Mononuclear cell (primary cell): ENCODE results near the gene TFCP2L1. TPM values are rescaled to one million over a fixed set of nuclear protein-coding genes. Genes with fewer than 3 reads are reported as not detected.

Source experiments
- H3K27me3 ChIP-seq: 2 replicates; pipeline ENCODE4 v1.6.0; 2011; ENCODE audit warnings: low read length, control low read depth; ENCODE audit not compliant: insufficient read depth
- H3K4me1 ChIP-seq: 2 replicates; pipeline ENCODE4 v1.5.1; 2011; ENCODE audit warnings: mild to moderate bottlenecking, low read length, control low read depth; ENCODE audit not compliant: insufficient read depth
- H3K4me3 ChIP-seq: 2 replicates; pipeline ENCODE4 v1.5.1; 2011; ENCODE audit warnings: mild to moderate bottlenecking, low read length, moderate library complexity
- H3K9me3 ChIP-seq: 2 replicates; pipeline ENCODE4 v1.5.1; 2011; ENCODE audit warnings: low read depth, mild to moderate bottlenecking, control low read depth, low read length
- total RNA-seq: library from RNA; depleted of rRNA; stranded (reverse); fragments of >200 nt; gene quantifications from one replicate; pipeline ENCODE4 v1.2.3, GENCODE V29; 2012

TFCP2L1 gene
- total RNA-seq, 1 donor = 0.10 TPM

- Histone ChIP-seq H3K4me3 (no peak overlapping the region), H3K27me3 (no peaks in the 10 kb centered on the region), H3K9me3 (no peaks in the 10 kb centered on the region), H3K4me1 (peaks cover 48% of the 10 kb centered on the region)
Observed at GRCh38 chr2:121197369-121198091, 87.5 kb downstream of the TFCP2L1 start.

DNA sequence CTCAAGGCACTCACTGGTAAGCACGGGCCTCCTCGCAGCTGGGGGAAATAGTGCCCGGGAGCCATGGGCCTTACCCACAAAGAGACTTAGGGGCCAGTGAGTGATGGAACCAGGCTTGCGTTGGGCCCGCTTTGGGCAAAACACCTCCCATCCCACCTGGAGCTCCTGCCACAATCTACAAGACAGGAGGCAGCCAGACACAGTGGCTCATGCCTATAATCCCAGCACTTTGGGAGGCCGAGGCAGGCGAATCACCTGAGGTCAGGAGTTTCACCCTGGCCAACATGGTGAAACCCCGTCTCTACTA is 88.2 kb downstream of the TFCP2L1 start:
- H3K4me1 ChIP-seq = peaks cover 48% of the 10 kb centered on the region
- no peak overlapping the region for H3K4me3 ChIP-seq
- no peaks in the 10 kb centered on the region for H3K27me3 ChIP-seq
- H3K9me3 ChIP-seq = no peaks in the 10 kb centered on the region

- peaks cover 48% of the 10 kb centered on the region for H3K4me1 ChIP-seq
- H3K27me3 ChIP-seq = no peaks in the 10 kb centered on the region
- H3K9me3 ChIP-seq = no peaks in the 10 kb centered on the region
- no peak overlapping the region for H3K4me3 ChIP-seq
Observed at GRCh38 chr2:121196132-121196848, 88.7 kb downstream of the TFCP2L1 start.

- Histone ChIP-seq H3K27me3 (no peaks in the 10 kb centered on the region), H3K9me3 (no peaks in the 10 kb centered on the region), H3K4me3 (no peak overlapping the region), H3K4me1 (peaks cover 43% of the 10 kb centered on the region)
Observed at GRCh38 chr2:121195036-121195435, 90.0 kb downstream of the TFCP2L1 start.

- Histone ChIP-seq H3K4me1 (peaks cover 43% of the 10 kb centered on the region), H3K27me3 (no peaks in the 10 kb centered on the region), H3K9me3 (no peaks in the 10 kb centered on the region), H3K4me3 (no peak overlapping the region)
Observed at GRCh38 chr2:121194626-121195025, 90.4 kb downstream of the TFCP2L1 start.

- Histone ChIP-seq H3K4me1 (peaks cover 44% of the 10 kb centered on the region), H3K9me3 (no peaks in the 10 kb centered on the region), H3K4me3 (no peak overlapping the region), H3K27me3 (no peaks in the 10 kb centered on the region)
Observed at GRCh38 chr2:121193185-121193584, 91.8 kb downstream of the TFCP2L1 start.

DNA sequence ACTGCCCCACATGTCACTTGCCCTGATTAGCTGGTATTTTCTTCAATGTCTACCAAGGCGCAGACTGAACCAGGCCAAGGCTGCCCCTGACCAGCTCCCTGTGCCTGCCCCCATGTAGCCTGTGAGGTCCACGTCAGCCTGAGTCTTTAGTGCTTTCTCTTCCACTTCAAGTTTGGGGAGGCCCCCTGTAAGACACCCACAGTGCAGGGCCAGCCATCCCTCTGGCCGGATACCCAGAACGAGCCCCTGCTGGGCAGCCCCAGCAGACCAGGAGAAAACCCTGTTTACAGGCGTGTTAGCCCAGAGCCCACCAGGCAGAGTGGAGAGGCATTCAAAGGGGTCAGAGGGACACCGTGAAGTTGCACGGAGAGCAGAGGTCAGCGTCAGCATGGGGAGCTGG is 92.4 kb downstream of the TFCP2L1 start:
- peaks cover 40% of the 10 kb centered on the region for H3K4me1 ChIP-seq
- H3K27me3 ChIP-seq = no peaks in the 10 kb centered on the region
- H3K9me3 ChIP-seq = no peaks in the 10 kb centered on the region
- no peak overlapping the region for H3K4me3 ChIP-seq

DNA sequence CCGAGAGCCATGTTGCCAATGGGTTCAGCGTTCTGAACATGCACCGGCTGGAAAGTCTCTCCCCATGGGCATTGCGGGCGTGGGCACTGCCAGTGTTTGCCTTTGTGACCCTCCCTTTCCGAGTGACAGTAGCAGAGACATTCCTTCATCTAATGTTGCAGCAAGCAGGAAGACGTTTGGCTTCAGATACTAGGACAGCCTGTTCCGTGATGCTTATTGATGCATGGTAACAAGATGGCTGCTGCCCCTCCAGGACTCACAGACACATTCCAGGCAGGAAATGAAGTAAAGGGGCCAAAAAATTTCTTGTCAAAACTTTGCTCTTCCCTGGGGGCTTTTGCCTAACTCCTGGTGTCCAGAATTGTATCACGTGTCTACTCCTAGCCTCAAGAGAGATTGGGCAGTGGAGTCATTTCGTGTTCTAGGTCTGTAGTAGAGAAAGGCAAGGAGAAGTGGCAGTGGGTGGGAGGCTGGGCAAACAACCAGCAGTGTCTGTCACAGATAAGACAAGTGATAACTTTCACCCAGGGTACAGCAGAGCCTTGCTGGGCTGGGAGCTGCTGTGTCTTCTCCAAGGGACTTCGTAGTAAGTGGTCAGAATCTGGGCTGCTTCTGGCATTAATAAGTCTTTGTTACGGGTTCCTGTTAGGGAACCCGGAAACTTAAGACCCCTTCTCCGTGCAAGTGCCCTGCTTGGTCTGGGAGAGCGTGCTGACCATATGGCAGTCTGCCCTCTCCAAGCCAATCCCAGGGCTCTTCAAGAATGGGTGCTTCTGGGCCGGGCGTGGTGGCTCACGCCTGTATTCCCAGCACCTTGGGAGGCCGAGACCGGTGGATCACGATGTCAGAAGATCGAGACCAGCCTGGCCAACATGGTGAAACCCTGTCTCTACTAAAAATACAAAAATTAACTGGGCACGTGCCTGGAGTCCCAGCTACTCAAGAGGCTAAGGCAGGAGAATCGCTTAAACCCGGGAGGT is 93.5 kb downstream of the TFCP2L1 start:
- H3K4me3 ChIP-seq = no peak overlapping the region
- no peaks in the 10 kb centered on the region for H3K27me3 ChIP-seq
- peaks cover 29% of the 10 kb centered on the region for H3K4me1 ChIP-seq
- H3K9me3 ChIP-seq = no peaks in the 10 kb centered on the region

DNA sequence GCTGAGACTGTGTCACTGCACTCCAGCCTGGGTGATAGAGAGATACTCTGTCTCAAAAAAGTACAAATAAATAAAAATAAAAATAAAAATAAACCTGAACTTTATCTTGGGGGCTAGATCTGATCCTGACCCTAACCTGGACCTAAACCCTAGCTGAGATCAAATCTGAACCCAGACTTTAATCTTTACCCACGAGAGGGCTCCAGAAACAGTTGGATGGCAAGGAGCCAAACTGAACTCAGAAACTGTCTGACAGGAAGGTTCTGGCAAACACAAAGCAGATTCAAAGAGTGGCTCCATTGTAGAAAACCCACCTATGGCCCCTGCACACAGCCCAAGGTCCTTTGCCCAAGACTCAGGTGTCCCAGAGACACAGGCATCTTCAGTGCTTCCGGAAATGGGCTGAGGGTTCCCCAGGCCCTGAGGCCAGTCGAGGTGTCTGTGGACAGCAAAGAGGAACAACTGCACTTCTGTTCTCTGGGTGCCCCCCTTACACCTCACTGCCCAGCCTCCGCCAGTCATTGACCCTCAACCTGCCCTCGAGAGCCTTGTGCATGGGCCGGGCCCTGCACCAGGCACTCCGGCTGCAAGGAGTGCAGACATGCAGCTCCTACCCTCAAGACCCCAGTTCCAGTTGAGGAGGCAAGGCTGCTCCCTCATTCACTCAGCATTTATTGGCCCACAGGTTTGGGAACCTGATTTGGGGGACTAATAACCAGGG is 95.2 kb downstream of the TFCP2L1 start:
- no peaks in the 10 kb centered on the region for H3K27me3 ChIP-seq
- no peak overlapping the region for H3K4me3 ChIP-seq
- no peaks in the 10 kb centered on the region for H3K9me3 ChIP-seq
- peaks cover 24% of the 10 kb centered on the region for H3K4me1 ChIP-seq

- Histone ChIP-seq H3K4me1 (peaks cover 20% of the 10 kb centered on the region), H3K9me3 (no peaks in the 10 kb centered on the region), H3K27me3 (no peaks in the 10 kb centered on the region), H3K4me3 (no peak overlapping the region)
Observed at GRCh38 chr2:121189011-121189410, 96.0 kb downstream of the TFCP2L1 start.

- no peaks in the 10 kb centered on the region for H3K27me3 ChIP-seq
Observed at GRCh38 chr2:121187982-121188411, 97.0 kb downstream of the TFCP2L1 start.

DNA sequence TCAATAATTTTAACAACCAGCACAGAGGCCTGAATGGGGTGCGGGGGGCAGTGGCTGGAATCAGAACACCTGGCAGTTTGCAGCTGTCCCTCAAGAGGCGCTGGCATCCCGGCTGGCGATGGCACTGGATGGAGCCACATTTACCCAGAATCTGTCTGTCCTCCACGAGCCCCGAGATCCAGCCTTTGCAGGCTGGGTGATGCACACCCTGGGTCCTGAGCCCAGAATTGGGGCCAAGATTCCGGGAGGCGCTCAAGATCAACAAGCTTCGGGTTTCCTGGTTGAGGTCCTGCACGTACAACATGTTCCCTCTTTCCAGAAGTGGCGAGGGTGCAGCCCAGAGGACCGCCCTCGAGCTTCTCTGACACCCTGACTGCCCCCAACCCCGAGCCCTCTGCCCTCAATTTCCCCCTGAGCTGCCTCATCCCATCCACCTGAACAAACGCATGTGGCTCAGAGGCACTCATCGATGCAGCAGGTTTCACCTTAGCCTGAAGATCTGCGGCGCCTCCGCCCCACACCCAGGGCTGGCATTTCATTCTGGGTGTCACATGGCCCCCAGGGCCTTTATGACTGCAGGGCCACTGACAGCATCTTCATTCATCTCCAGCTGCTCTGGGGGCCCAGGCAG is 97.5 kb downstream of the TFCP2L1 start:
- H3K4me3 ChIP-seq = no peak overlapping the region
- no peaks in the 10 kb centered on the region for H3K27me3 ChIP-seq
- H3K9me3 ChIP-seq = no peaks in the 10 kb centered on the region
- H3K4me1 ChIP-seq = peaks cover 20% of the 10 kb centered on the region

More at GRCh38 chr2:121187982-121188411, 97.0 kb downstream of the TFCP2L1 start:
- no peak overlapping the region for H3K4me3 ChIP-seq
- peaks cover 20% of the 10 kb centered on the region for H3K4me1 ChIP-seq
- no peaks in the 10 kb centered on the region for H3K9me3 ChIP-seq

- Histone ChIP-seq H3K4me1 (peaks cover 20% of the 10 kb centered on the region), H3K9me3 (no peaks in the 10 kb centered on the region), H3K4me3 (no peak overlapping the region), H3K27me3 (no peaks in the 10 kb centered on the region)
Observed at GRCh38 chr2:121186261-121186660, 98.7 kb downstream of the TFCP2L1 start.

DNA sequence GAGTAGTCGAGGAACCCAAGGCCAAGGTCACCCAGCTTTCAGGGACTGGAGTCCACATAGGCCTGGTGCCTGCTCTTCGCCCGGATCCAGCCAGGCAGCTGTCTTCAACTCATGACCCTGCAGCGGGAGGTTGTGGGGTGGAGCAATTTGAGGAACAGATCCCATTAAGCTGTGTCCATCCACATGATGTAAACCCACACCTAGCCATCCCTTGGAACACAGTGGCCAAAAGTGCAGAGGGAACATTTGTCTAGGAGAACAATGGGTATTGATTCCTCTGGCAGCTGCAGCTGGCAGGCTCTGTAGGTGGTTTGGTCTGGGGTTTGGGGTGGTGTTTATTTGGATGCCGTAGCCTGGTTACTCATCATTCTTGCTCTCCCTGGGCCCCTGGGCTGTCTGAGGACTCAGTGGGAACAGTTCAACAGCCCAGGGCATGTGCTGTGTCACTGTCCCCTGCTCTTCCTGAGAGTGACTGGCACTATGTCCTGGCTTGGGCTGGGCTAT is 99.4 kb downstream of the TFCP2L1 start:
- Histone ChIP-seq H3K4me1 (peaks cover 20% of the 10 kb centered on the region), H3K9me3 (no peaks in the 10 kb centered on the region), H3K4me3 (no peak overlapping the region), H3K27me3 (no peaks in the 10 kb centered on the region)
